ENCODE results near the gene ENOX1.

The ENOX1 gene

DNA sequence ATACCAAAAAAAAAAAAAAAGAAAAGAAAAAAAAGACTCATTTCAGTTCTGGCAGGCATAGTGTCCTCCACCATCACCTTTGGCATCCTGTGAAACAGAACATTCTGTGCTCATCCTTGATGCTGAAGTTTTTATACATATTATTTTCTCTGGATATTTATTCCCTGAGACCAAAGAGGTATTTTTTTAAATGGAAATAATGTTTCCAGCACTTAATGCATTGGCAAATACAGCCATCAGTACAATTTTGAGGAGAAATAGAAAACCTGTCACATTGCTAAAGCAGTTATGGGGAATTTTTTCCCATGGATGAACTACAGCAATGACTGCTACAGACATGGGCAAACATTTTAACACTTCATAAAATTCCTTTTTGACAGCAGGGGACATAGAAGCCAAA is 451.0 kb downstream of the ENOX1 start:
- DNase-seq, result no peak

- DNase-seq, result no peak
Observed at GRCh38 chr13:43333176-43333575, 453.6 kb downstream of the ENOX1 start.

DNA sequence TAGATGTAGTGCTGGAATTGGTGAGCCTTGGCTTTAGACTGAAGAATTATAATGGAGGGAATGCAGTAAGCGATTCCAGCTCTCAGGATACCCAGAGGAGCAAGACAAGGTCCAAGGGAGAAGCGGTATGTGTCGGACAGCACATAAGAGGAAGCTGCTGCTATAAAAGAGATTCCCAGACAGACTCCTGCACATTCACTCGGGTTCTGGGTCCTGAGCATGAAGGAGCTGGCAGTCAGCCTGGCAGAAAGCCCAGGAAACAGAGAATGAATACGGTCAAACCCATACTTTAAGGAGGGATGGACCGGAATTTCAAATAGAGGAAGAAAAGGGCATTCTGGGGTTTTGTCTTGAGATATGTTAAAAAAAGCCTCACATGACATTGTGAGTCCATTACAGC is 455.1 kb downstream of the ENOX1 start:
- DNase-seq, result no peak

GRCh38 chr13:43329702-43330101 is 457.1 kb downstream of the ENOX1 start:
- DNase-seq, result no peak

DNA sequence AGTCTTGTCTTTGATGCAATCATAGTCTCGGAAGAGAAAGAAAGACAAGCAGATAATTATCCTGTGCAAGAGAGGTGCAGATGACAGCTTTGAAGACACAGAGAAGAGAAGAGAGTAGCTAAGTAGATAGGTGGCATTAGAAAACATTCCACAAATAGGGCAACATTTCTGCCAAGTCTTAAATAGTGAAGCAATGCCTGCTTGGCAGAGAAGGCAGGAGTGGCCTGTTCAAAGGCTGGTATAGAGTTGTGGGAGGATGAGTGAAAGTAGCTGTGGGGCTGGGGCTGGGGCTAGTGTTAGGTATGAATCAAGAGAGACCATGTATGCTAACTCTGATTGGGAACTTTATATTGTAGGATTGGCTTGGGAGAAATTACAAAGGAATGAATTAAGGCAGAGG is 457.9 kb downstream of the ENOX1 start:
- no peak for DNase-seq

GRCh38 chr13:43326100-43326499 is 460.7 kb downstream of the ENOX1 start:
- DNase-seq, result no peak

GRCh38 chr13:43325636-43326035 is 461.1 kb downstream of the ENOX1 start:
- DNase-seq, result no peak

GRCh38 chr13:43324129-43324528 is 462.6 kb downstream of the ENOX1 start:
- no peak for DNase-seq

DNA sequence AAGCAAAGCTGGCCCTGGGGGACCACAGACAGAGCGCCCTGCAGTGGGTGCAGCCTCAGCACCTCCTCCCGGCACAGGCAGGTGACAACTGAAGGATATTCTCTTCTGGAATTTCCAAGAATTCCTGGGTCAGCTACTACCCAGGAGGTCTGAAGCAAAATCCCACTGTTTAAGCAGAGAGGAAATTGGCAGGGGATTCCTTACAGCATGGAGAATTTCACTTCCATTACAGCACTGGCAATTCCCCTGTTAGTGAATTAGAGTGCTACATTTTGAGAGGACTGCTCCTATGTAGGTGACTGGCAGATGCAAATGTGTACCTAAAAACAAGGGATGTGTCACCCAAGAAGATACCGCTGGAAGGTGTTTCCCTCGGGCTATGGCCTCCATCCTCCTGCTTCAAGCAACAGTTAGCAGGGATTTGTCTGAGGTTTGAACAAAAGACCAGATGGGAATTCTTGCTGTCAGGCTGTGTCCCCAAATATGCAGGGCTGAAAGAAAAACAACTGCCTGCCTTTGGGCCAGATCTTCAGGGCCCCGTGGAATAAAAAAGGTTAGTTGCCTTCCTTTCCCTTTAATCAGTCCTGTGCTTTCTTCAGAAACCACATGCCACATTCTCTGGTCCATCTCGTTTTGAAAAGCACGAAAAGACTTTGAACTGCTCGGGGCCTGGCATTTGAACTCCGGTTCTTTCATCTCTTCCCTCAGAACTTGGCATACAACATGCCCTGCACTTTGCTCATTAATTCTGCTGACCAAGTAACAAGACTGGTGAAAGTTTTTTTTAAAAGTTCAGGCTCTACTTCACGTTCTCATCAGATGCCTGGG is 466.9 kb downstream of the ENOX1 start:
- DNase-seq, result no peak

DNA sequence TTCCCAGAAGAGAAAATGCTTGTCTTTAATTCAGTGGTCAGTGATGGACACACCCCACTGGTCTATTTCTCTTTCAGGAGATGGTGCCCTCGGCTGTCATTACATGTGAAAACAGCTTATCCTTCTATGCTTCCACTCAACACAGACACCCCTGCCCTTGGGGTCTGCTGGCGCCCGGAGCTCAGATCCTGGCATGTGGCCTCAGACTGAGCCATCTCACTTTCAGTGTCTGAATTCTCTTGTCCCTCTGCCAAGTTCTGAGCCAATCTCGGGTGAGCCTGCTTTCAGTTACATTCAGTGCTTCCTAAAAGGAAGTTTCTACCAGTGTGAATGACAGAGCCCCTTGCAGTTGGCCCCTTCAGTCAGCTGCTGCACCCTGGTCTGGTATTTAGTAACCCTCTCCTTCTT is 469.8 kb downstream of the ENOX1 start:
- no peak for DNase-seq

- no peak for DNase-seq
Observed at GRCh38 chr13:43316281-43316680, 470.5 kb downstream of the ENOX1 start.

DNA sequence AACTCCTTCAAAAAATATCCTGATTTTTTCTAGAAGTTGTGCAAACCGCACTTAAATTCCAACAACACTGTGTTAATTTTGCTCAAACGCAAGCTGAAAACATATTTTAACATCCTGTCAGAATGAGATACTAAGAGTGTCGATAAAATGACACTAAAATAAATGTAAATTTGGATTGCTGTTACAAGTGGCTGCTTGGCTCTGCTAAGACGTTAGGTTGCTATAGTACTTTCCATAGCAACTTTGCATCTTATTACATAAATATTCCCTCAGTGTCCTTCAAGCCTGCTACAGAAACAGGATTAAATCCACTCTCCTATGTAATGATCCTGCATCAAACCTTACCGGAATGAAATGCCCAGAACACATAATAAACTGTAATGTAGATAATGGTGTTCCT is 471.2 kb downstream of the ENOX1 start:
- no peak for DNase-seq

GRCh38 chr13:43309311-43309710 is 477.5 kb downstream of the ENOX1 start:
- DNase-seq, result no peak

GRCh38 chr13:43307921-43308433 is 478.8 kb downstream of the ENOX1 start:
- no peak for DNase-seq

GRCh38 chr13:43307221-43307920 is 479.4 kb downstream of the ENOX1 start:
- DNase-seq, result no peak

DNA sequence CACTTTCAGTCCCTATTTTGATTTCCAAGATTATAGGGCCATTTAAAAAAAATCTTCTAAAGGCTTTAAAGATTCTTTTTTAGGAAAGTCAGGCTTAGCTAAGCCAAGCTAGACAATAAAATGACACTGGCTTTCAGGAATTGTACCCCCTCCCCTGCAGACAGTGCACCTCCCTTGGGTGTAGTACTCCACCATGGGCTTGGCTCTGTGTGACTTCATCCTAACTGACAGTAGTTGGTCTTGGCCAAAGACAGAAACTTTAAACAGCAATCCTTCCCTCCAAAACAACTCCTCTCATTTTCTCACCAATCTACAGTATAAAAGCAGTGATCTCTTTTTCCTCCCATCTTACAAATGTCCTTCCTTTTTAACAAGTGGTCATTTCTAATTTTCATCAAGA is 480.4 kb downstream of the ENOX1 start:
- no peak for DNase-seq

GRCh38 chr13:43305416-43305815 is 481.4 kb downstream of the ENOX1 start:
- no peak for DNase-seq

DNA sequence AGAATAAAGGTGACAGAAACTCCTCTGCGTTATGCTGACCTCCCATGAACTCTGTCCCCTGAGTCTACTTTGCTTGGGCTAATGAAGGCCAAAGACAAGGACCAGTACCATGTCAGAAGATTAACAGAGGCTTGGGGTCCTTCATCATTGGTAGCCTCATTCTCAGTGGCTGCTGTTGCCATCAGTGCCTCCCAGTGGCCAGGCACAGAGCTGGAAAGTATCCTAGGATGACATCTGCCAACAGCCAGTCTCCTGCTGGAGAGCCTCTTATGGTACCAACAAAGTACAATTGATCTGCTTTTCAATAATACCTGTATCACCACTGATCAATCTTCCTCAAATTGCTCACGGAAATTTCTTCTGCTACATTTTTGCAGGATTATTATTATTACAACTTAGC is 481.8 kb downstream of the ENOX1 start:
- no peak for DNase-seq

DNA sequence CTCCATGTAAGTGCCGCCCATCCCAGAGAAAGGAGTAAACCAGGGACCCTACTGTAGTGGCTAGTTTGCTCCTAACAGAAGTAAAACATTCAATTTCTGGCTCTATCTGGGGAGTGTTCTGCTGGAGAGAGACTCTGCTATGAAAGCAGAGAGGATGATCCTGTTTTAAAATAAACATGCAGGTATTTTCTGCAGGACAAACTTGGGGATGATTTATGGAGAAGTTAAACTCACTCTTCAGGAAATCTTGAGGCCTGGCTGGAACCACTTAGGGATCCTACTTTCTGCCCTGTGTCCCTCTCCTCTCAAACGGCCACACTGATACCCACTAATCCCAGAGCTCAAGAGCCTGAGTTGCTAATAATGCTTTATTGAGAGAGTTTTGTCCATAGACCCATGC is 482.3 kb downstream of the ENOX1 start:
- no peak for DNase-seq

- DNase-seq, result no peak
Observed at GRCh38 chr13:43303033-43303729, 483.6 kb downstream of the ENOX1 start.

DNA sequence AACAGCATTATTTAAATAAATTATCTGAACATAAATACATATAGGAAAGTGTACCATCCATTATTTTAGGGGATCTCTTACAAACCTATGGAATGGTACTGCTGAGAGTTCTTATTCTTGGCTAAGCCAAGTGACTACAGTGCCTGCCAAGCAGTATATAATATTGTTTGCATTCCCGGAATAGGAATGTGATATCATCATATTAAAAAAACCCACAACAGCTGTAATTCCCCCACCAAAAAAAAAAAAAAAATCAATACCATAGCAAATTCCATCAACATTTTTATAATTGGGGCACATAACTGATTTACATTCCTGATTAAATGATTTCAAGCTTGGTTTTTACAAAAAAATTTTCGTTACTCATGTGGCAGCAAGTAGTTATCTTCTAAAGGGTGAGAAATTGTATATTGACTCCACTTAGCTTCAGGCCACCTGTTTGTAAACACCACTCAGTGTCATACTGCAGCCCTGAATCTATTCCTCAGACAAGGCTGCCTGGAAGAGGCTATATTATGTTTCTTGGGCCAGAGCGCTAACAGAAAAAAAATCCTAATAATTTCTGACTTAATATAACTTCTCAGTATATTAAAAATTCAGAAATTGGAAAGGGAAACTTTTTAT is 485.3 kb downstream of the ENOX1 start:
- no peak for DNase-seq

GRCh38 chr13:43300865-43301264 is 485.9 kb downstream of the ENOX1 start:
- no peak for DNase-seq

DNA sequence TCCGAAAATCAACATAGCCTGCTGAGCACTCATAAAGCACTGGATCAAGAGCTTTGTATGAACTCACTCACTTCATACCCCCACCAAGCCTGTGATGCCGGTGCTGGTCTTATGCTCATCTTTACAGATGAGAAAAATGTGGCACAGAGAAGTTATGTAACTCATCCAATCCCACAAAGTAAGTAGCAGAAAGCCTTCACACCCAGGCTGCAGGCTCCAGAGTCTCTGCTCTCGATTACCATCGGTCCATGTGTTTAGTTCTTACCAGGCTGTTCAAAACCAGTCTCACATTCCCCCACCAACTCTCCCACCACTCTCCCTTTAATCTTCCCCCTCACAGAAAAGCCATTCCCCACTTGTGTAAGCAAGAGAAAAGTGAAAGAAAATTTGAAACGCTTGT is 487.4 kb downstream of the ENOX1 start:
- DNase-seq, result no peak

Data from activated CD4-positive, alpha-beta T cell treated with anti-CD3 and anti-CD28 coated beads, Interleukin-2, amount 50 U/mL, for 4 hours (primary cell).